Measurements from ENCODE around the gene WDR46.
A peak's percentile ranks its signal among the peaks of the same experiment; 100 is the strongest.

The WDR46 gene

DNA sequence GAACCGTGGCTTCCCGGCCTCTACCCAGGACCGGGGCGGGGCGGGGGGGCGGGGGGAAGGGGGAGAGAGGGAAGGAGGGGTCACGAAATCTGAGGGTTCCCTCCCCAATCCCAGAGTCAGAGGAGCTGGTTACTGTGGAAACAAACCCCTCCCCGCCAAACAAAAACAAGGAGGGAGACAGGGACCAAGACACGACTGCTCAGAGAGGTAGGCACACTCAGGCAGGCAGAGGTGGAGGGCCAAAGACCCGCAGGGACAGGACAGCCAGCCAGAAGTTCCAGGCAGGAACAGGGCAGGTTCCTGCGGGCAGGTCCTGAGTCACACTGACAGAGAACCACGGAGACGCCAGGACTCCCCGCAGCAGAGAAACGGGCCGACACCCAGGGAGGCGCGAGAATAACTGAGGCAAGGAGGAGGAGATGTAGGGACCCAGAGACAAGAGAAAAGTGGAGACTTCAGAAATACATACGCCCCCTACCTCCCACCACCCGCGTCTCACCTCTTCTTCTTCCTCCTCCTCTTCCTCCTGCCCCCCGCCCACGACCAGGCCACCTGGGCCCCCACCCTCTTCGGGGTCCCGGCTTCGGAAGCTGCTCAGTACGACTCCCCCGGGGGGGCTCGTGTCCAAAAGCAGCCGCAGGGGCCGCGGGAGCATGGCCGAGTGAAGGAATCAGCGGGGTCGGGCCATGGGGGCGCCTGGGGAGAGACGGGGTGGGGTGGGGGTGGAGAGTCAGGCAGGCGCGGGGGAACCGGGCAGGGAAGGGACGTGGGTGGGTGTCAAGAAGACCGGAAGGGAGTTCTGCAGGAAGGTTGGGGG, 9.1 kb upstream of the WDR46 start:
- H3K27ac ChIP-seq (ENCODE audit: low read depth, low read length), result peak overlapping the region; percentile 97

DNA sequence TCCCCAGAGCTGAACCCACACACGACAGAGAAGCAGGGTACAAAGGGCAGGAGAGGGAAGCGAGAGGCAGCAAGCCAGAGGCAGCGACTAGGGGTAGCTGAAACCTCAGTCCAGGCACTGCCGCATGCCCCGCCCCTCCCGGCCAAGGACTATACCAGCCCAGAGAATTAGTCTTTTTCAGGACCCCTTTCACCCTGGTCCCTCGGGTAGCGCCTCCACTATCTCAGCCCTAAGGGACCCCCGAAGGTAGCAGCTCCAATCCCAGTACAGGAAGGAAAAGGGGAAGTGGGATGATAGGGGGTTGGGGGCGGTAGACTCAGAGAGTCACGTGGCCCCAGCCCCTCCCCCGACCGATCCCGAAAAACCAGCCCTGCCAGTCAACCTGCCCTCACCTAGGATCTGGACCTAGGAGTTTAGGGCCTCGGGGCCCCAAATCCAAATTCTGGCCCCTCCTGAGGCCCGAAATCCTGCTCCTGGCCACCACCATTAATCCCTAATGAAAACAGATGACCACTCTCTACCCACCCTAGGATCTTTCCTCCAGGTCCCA, 8.4 kb upstream of the WDR46 start:
- Histone ChIP-seq H3K27me3 (ENCODE audit: control insufficient read depth, low read length) (no peaks in the 10 kb centered on the region), H3K4me2 (ENCODE audit: low read length) (peak overlapping the region; percentile 98), H3K36me3 (ENCODE audit: control insufficient read depth, low read length) (peaks cover 55% of the 10 kb centered on the region), H3K79me2 (ENCODE audit: control insufficient read depth, low read length) (peaks cover 35% of the 10 kb centered on the region), H3K9me3 (ENCODE audit: control insufficient read depth, insufficient read depth, low read length) (no peaks in the 10 kb centered on the region), H3K9me2 (replicated peaks; ENCODE audit: control insufficient read depth, low read length) (no peaks in the 10 kb centered on the region), H3F3A (ENCODE audit: control insufficient read depth, insufficient read depth) (peaks cover 17% of the 10 kb centered on the region), H4K20me1 (ENCODE audit: control insufficient read depth, insufficient read depth, low read depth, low read length) (no peaks in the 10 kb centered on the region), H3K4me3 (ENCODE audit: low read length) (peak overlapping the region; percentile 95), H3K4me1 (ENCODE audit: control insufficient read depth, low read length) (peaks cover 20% of the 10 kb centered on the region), H3K27ac (ENCODE audit: low read depth, low read length) (peak overlapping the region; percentile 23; the same call in 1 of the 2 replicates)
- no peak for TF ChIP-seq EZH2phosphoT487 (IDR thresholded peaks at IDR 0.05; ENCODE audit: borderline replicate concordance, low read length)
- TF ChIP-seq, protein P1, sequence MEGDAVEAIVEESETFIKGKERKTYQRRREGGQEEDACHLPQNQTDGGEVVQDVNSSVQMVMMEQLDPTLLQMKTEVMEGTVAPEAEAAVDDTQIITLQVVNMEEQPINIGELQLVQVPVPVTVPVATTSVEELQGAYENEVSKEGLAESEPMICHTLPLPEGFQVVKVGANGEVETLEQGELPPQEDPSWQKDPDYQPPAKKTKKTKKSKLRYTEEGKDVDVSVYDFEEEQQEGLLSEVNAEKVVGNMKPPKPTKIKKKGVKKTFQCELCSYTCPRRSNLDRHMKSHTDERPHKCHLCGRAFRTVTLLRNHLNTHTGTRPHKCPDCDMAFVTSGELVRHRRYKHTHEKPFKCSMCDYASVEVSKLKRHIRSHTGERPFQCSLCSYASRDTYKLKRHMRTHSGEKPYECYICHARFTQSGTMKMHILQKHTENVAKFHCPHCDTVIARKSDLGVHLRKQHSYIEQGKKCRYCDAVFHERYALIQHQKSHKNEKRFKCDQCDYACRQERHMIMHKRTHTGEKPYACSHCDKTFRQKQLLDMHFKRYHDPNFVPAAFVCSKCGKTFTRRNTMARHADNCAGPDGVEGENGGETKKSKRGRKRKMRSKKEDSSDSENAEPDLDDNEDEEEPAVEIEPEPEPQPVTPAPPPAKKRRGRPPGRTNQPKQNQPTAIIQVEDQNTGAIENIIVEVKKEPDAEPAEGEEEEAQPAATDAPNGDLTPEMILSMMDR (IDR thresholded peaks at IDR 0.05; ENCODE audit: low read depth, low read length, poor library complexity, severe bottlenecking), result no peak

More for the DNA sequence above, 9.1 kb upstream of the WDR46 start:
- Histone ChIP-seq H3K4me3 (ENCODE audit: low read length) (peak overlapping the region; percentile 95), H3K4me2 (ENCODE audit: low read length) (peak overlapping the region; percentile 98), H3F3A (ENCODE audit: control insufficient read depth, insufficient read depth) (peaks cover 17% of the 10 kb centered on the region), H3K9me3 (ENCODE audit: control insufficient read depth, insufficient read depth, low read length) (no peaks in the 10 kb centered on the region), H3K27me3 (ENCODE audit: control insufficient read depth, low read length) (no peaks in the 10 kb centered on the region), H4K20me1 (ENCODE audit: control insufficient read depth, insufficient read depth, low read depth, low read length) (no peaks in the 10 kb centered on the region), H3K9me2 (replicated peaks; ENCODE audit: control insufficient read depth, low read length) (no peaks in the 10 kb centered on the region), H3K79me2 (ENCODE audit: control insufficient read depth, low read length) (peaks cover 35% of the 10 kb centered on the region), H3K4me1 (ENCODE audit: control insufficient read depth, low read length) (peaks cover 20% of the 10 kb centered on the region), H3K36me3 (ENCODE audit: control insufficient read depth, low read length) (peaks cover 54% of the 10 kb centered on the region)
- TF ChIP-seq EZH2phosphoT487 (IDR thresholded peaks at IDR 0.05; ENCODE audit: borderline replicate concordance, low read length), result no peak
- TF ChIP-seq, protein P1 (IDR thresholded peaks at IDR 0.05; ENCODE audit: low read depth, low read length, poor library complexity, severe bottlenecking), result peak; percentile 58

DNA sequence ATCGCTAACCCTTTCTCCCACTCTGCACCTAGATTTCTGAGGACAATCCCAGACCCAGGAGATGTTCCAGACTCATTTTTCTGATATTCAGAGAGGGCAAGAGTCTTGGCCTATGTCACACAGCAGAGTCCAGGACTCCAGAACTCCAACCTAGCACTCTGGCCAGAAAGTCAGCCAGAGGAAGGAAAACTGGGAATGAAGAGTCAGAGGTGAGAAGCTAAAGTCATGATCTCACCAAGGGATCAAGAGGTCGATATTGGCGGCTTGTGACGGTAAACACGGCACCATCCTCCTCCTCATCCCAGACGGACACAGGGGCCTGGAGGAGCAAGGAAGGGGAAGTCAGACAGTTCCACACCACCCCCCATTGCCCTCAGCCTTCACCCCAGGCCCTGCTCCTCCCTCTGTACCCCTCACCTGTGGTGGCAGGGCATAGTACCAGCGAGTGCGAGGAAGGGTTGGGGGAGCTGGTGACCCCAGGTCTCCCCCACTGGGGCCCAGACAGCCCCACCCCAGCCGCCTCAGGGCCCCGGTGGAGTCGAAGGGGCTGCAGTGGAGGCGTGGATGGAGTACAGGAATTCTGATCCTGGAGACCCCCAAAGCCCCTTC, 7.9 kb upstream of the WDR46 start:
- Histone ChIP-seq H3K9me3 (ENCODE audit: control insufficient read depth, insufficient read depth, low read length) (no peaks in the 10 kb centered on the region), H3F3A (ENCODE audit: control insufficient read depth, insufficient read depth) (peaks cover 17% of the 10 kb centered on the region), H3K4me1 (ENCODE audit: control insufficient read depth, low read length) (peaks cover 20% of the 10 kb centered on the region), H3K27ac (ENCODE audit: low read depth, low read length) (0 out of 2 replicates have a peak overlapping the region, but pooled peaks have one; percentile 23), H3K4me3 (ENCODE audit: low read length) (peak overlapping the region; percentile 95), H3K79me2 (ENCODE audit: control insufficient read depth, low read length) (peaks cover 35% of the 10 kb centered on the region), H3K9me2 (replicated peaks; ENCODE audit: control insufficient read depth, low read length) (no peaks in the 10 kb centered on the region), H3K27me3 (ENCODE audit: control insufficient read depth, low read length) (no peaks in the 10 kb centered on the region), H3K4me2 (ENCODE audit: low read length) (peak overlapping the region; percentile 98), H3K36me3 (ENCODE audit: control insufficient read depth, low read length) (peaks cover 60% of the 10 kb centered on the region), H4K20me1 (ENCODE audit: control insufficient read depth, insufficient read depth, low read depth, low read length) (no peaks in the 10 kb centered on the region)
- TF ChIP-seq EZH2phosphoT487 (IDR thresholded peaks at IDR 0.05; ENCODE audit: borderline replicate concordance, low read length), result no peak
- TF ChIP-seq, protein P1 (IDR thresholded peaks at IDR 0.05; ENCODE audit: low read depth, low read length, poor library complexity, severe bottlenecking), result no peak
